HS-27A (cell line): Measurements from ENCODE around the gene CSF2.
"Not testable (repeated sequence)": the region's sequence is repeated elsewhere in the genome, so short reads cannot be mapped to it uniquely, and the experiment has no call there.

Experiments
- DNase-seq: peaks from one replicate; pipeline ENCODE4 v3.0.0-alpha.2; 2012; ENCODE audit warnings: low read depth, missing footprints

The CSF2 gene

DNA sequence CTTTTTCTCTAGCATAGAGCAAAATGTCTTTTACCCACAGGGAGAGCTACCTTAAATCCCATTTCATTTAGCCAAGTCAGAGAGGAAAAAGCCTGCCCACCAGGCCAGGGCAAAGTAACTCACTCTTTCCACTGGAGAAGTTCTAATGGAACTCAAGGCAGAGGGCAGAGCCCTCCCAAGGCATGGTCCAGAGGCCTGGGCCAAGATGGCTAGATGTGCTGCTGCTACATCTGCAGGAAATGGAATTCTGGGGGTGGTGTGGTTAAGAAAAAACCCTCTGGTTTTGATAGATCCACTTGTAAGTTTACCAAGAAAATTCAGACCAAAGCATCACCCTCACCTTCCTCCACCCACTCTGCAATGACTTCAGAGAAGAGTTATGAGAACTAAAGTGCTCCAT, 37.3 kb downstream of the CSF2 start:
- no peak for DNase-seq

DNA sequence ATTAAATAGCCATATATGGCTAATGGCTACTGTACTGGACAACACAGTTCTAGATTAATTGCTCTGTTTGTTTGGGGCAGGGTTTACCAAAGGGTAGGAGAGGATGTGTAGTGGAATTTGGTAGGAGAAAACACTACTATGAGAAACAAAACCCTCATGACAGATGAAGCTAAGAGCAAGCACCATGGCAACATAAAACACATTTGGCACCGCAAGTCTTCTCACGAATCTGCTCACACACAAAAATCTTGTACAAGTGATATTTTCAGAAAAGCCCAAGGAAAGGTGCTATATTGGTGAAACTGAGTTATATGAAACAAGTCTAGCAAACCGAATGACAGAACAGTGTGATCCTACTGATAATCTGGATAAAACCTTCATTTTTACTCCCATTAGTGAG, 38.5 kb downstream of the CSF2 start:
- DNase-seq = no peak

DNA sequence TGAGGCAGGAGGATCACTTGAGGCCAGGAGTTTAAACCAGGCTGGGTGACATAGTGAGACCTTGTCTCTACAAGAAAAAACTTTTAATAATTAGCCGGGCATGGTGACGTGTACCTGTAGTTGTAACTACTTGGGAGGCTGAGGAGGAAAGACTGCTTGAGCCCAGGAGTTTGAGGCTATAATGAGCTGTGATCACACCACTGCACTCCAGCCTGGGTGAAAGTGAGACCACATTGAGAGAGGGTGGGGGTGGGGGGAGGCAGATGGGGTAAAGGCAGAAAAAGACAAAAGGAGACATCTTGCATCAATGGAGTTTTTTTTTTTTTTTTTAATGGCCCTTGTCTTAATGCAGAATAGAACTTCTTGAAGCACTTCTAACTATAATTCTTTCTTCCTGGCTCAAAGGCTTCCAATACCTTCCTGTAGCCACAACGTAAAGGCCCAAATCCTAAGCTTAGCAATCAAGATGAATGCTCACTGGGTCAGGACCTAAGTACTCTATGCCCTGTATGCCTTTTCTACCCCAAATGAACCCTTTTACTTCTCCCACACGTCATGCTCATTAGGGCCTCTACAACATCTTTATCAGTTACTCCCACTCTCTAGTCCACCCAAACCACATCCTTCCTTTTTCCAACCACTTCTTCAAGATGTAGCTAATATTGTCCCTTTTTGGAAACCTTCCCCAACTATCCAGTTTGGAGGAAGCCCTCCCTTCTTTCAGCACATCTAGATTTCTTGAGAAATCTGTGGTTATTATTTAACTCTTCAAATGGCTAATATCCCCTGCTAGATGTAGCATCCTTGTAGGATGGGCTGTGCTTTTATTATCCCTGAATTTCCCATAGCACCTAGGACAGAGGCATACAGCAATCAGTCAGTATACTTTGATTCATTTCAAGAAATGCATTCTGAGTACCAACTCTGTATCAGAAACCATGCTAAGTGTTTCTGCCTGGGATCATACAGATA, 40.8 kb downstream of the CSF2 start:
- no peak for DNase-seq

DNA sequence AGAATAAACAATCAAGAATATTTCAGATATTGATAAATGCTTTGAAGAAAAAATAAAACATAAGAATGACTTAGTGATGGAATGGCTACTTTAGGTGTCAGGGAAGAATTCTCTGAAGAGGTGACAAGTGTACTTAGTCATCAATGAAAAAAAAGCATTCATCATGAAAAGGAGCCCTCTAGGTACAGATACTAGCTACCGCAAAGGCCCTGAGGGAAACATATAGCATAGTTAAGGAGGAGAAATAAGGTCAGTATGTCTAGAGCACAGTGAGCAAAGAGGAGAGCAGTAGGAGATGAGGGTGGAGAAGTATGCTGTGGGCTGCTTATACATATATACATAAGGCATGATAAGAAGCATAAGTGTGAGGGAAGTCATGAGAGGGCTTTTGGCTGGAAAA, 41.8 kb downstream of the CSF2 start:
- no peak for DNase-seq

DNA sequence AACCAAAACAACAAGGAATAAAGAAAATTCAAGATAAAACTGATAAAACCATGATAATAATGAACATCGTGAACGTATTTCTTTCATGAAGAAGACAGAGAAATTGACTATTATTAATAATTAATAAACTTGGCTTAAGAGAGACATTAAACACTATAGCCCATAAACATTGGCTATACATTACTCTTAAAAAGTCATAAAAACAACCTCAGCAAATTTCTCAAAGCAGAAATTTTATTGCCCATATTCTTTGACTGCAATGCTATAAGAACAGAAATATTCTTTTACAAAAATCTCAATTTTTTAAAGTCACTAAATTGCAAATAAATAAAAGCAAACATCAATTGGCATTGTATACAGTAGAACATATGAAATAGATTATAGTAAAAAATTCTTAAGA, 42.5 kb downstream of the CSF2 start:
- no peak for DNase-seq

DNA sequence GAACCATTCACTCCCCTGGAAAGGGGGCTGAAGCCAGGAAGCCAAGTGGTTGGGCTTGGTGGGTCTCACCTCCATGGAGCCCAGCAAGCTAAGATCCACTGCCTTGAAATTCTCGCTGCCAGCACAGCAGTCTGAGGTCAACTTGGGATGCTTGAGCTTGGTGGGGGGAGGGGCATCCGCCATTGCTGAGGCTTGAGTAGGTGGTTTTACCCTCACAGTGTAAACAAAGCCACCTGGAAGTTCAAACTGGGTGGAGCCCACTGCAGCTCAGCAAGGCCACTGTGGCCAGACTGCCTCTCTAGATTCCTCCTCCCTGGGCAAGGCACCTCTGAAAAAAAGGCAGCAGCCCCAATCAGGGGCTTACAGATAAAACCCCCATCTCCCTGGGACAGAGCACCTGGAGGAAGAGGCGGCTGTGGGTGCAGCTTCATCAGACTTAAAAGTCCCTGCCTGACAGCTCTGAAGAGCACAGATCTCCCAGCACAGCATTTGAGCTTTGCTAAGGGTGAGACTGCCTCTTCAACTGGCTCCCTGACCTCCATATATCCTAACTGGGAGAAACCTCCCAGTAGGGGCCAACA, 43.4 kb downstream of the CSF2 start:
- not testable (repeated sequence) for DNase-seq

DNA sequence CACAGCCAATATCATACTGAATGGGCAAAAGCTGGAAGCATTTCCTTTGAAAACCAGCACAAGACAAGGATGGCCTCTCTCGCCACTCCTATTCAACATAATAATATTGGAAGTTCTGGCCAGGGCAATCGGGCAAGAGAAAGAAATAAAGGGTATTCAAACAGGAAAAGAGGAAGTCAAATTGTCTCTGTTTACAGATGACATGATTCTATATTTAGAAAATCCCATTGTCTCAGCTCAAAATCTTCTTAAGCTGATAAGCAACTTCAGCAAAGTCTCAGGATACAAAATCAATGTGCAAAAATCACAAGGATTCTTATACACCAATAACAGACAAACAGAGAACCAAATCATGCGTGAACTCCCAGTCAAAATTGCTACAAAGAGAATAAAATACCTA, 47.1 kb downstream of the CSF2 start:
- not testable (repeated sequence) for DNase-seq

DNA sequence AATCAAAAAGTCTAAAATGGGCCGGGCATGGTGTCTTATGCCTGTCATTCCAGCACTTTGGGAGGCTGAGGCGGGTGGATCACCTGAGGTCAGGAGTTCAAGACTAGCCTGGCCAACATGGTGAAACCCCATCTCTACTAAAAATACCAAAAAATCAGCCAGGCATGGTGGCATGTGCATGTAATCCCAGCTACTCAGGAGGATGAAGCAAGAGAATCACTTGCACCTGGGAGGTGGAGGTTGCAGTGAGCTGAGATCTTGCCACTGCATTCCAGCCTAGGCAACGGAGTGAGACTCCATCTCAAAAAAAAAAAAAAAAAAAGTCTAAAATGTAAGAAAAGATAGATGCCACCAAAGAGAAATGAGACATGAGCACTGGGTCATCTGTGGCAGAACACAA, 49.4 kb downstream of the CSF2 start:
- not testable (repeated sequence) for DNase-seq

DNA sequence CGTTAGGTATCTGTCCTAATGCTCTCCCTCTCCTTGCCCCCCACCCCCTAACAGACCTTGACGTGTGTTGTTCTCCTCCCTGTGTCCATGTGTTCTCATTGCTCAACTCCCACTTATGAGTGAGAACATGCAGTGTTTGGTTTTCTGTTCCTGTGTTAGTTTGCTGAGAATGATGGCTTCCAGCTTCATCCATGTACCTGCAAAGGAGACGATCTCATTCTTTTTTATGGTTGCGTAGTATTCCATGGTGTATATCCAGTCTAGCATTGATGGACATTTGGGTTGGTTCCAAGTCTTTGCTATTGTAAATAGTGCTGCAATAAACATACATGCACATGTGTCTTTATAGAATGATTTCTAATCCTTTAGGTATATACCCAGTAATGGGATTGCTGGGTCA, 50.0 kb downstream of the CSF2 start:
- not testable (repeated sequence) for DNase-seq
